SU-DHL-6 (cell line): ENCODE data around the gene COBL.

Experiments used
- H2AFZ ChIP-seq: fragments of 200-600 bp; sonication (generic); 2 replicates; pipeline ENCODE4 v1.6.1; 2014; ENCODE audit warnings: low read depth, mild to moderate bottlenecking, moderate library complexity, mixed read lengths, antibody characterized with exemption, low read length; ENCODE audit not compliant: severe bottlenecking
- H3F3A ChIP-seq: fragments of 200-600 bp; shearing (Covaris generic); 2 replicates; pipeline ENCODE4 v1.6.0; 2016; ENCODE audit warnings: antibody characterized with exemption, mild to moderate bottlenecking; ENCODE audit not compliant: insufficient read depth
- H3K27ac ChIP-seq: fragments of 200-600 bp; sonication (generic); 2 replicates; pipeline ENCODE4 v1.5.1; 2016; ENCODE audit warnings: low read depth, mild to moderate bottlenecking, low read length, moderate library complexity, mixed read lengths
- H3K27me3 ChIP-seq: fragments of 200-600 bp; sonication (generic), shearing (Covaris generic); 2 replicates; pipeline ENCODE4 v1.6.0; 2014; ENCODE audit warnings: mild to moderate bottlenecking, low read length
- H3K36me3 ChIP-seq: fragments of 200-600 bp; sonication (generic); 2 replicates; pipeline ENCODE4 v1.6.1; 2014; ENCODE audit warnings: mild to moderate bottlenecking, low read length, mixed read lengths
- H3K4me2 ChIP-seq: fragments of 300-600, 200-600 bp; shearing (Covaris generic), sonication (generic); 2 replicates; pipeline ENCODE4 v1.6.0; 2014; ENCODE audit warnings: low read length, low read depth, mild to moderate bottlenecking; ENCODE audit not compliant: poor library complexity, severe bottlenecking
- H3K4me3 ChIP-seq: fragments of 200-600 bp; sonication (generic); 2 replicates; pipeline ENCODE4 v1.5.1; 2014; ENCODE audit warnings: antibody characterized with exemption, low read length, mild to moderate bottlenecking, mixed read lengths; ENCODE audit not compliant: insufficient read depth, poor library complexity, severe bottlenecking
- H3K79me2 ChIP-seq: fragments of 200-600 bp; sonication (generic); 2 replicates; pipeline ENCODE4 v1.6.1; 2014; ENCODE audit warnings: mild to moderate bottlenecking, low read length, moderate library complexity; ENCODE audit not compliant: insufficient read depth
- H3K9ac ChIP-seq: fragments of 200-600 bp; sonication (generic); 2 replicates; pipeline ENCODE4 v1.7.0; 2014; ENCODE audit warnings: mild to moderate bottlenecking, low read length
- H3K9me2 ChIP-seq: fragments of 200-600 bp; sonication (generic); replicated peaks from 2 replicates; pipeline ENCODE4 v1.6.1; 2014; ENCODE audit warnings: low read length; ENCODE audit not compliant: insufficient read depth
- H3K9me3 ChIP-seq: fragments of 200-600 bp; sonication (generic); 2 replicates; pipeline ENCODE4 v1.6.1; 2014; ENCODE audit warnings: low read length, mixed read lengths; ENCODE audit not compliant: insufficient read depth
- H4K20me1 ChIP-seq: fragments of 200-600 bp; sonication (generic); 2 replicates; pipeline ENCODE4 v1.6.1; 2014; ENCODE audit warnings: low read depth, mild to moderate bottlenecking, antibody characterized with exemption, low read length, moderate library complexity, mixed read lengths
- CTCF ChIP-seq: fragments of 200-600 bp; sonication (generic); IDR thresholded peaks from one replicate; pipeline ENCODE4 v1.5.1; 2017; ENCODE audit warnings: antibody characterized with exemption, mild to moderate bottlenecking, low read length, moderate library complexity; ENCODE audit not compliant: insufficient read depth, poor library complexity, severe bottlenecking
- EZH2phosphoT487 ChIP-seq: fragments of 200-600 bp; sonication (generic), shearing (Covaris generic); conservative IDR thresholded peaks from 2 replicates; pipeline ENCODE4 v1.6.1; 2018; ENCODE audit warnings: mild to moderate bottlenecking, antibody characterized with exemption, low read length, moderate library complexity, mixed read lengths

Gene COBL

GRCh38 chr7:51270965-51271364, 45.6 kb downstream of the COBL start:
- TF ChIP-seq EZH2phosphoT487 (no peak), CTCF (no peak)
- H3K79me2 ChIP-seq: no peaks in the 10 kb centered on the region
- H3K4me3 ChIP-seq: no peak overlapping the region
- H3K27ac ChIP-seq: no peak overlapping the region
- no peaks in the 10 kb centered on the region for H3F3A ChIP-seq
- H3K36me3 ChIP-seq: no peaks in the 10 kb centered on the region
- H3K27me3 ChIP-seq: no peaks in the 10 kb centered on the region; the same call in 1 of the 2 replicates
- H4K20me1 ChIP-seq: no peaks in the 10 kb centered on the region
- H3K4me2 ChIP-seq: no peak overlapping the region
- no peak overlapping the region for H2AFZ ChIP-seq
- no peak overlapping the region for H3K9ac ChIP-seq
- H3K9me2 ChIP-seq: no peaks in the 10 kb centered on the region
- no peaks in the 10 kb centered on the region for H3K9me3 ChIP-seq

GRCh38 chr7:51269911-51270310, 46.7 kb downstream of the COBL start:
- H2AFZ ChIP-seq: no peak overlapping the region
- H3K4me2 ChIP-seq: no peak overlapping the region
- no peaks in the 10 kb centered on the region for H3K36me3 ChIP-seq
- no peaks in the 10 kb centered on the region; the same call in 1 of the 2 replicates for H3K27me3 ChIP-seq
- no peak overlapping the region for H3K4me3 ChIP-seq
- H3K9ac ChIP-seq: no peak overlapping the region
- TF ChIP-seq CTCF (no peak), EZH2phosphoT487 (no peak)
- H3K9me3 ChIP-seq: no peaks in the 10 kb centered on the region
- no peaks in the 10 kb centered on the region for H3K9me2 ChIP-seq
- no peaks in the 10 kb centered on the region for H3F3A ChIP-seq
- H4K20me1 ChIP-seq: no peaks in the 10 kb centered on the region
- H3K27ac ChIP-seq: no peak overlapping the region
- H3K79me2 ChIP-seq: no peaks in the 10 kb centered on the region

- Histone ChIP-seq H3K9ac (no peak overlapping the region), H3K27ac (no peak overlapping the region), H3F3A (no peaks in the 10 kb centered on the region), H3K9me3 (no peaks in the 10 kb centered on the region), H2AFZ (no peak overlapping the region), H3K79me2 (no peaks in the 10 kb centered on the region), H3K36me3 (no peaks in the 10 kb centered on the region), H4K20me1 (no peaks in the 10 kb centered on the region), H3K27me3 (no peaks in the 10 kb centered on the region; the same call in 1 of the 2 replicates), H3K4me3 (no peak overlapping the region), H3K4me2 (no peak overlapping the region), H3K9me2 (no peaks in the 10 kb centered on the region)
- no peak for TF ChIP-seq EZH2phosphoT487
Measured at GRCh38 chr7:51269321-51269720, 47.3 kb downstream of the COBL start.

- H3K9me3 ChIP-seq: no peaks in the 10 kb centered on the region
- H3F3A ChIP-seq: no peaks in the 10 kb centered on the region
- no peaks in the 10 kb centered on the region for H3K27me3 ChIP-seq
- H3K4me2 ChIP-seq: no peak overlapping the region
- TF ChIP-seq CTCF: no peak
- no peak overlapping the region for H3K27ac ChIP-seq
- H3K9me2 ChIP-seq: no peaks in the 10 kb centered on the region
- H4K20me1 ChIP-seq: no peaks in the 10 kb centered on the region
- H3K36me3 ChIP-seq: no peaks in the 10 kb centered on the region
- no peak overlapping the region for H2AFZ ChIP-seq
- H3K9ac ChIP-seq: no peak overlapping the region
- H3K4me3 ChIP-seq: no peak overlapping the region
- no peaks in the 10 kb centered on the region for H3K79me2 ChIP-seq
Measured at GRCh38 chr7:51268859-51269258, 47.8 kb downstream of the COBL start.
